Aorta (tissue), 5 donors: ENCODE data around the gene FOXA1. TPM values are rescaled to one million over a fixed set of nuclear protein-coding genes. Genes with fewer than 3 reads are reported as not detected.

Source experiments
- ATAC-seq: fragments of 200-7000 bp; cut with Tn5 transposase; one replicate; pipeline ENCODE4 v1.9.1; 2022; ENCODE audit warnings: moderate library complexity; ENCODE audit not compliant: low FRiP score
- DNase-seq, 2 donors: peaks; one replicate each; pipeline ENCODE4 v3.0.0-alpha.2; 2020
- H3K27ac ChIP-seq, 2 donors: one replicate each; pipeline ENCODE4 v1.5.1; 2013; ENCODE audit warnings: low read length in 2 of 2, mild to moderate bottlenecking in 2 of 2, moderate library complexity in 2 of 2, control low read depth in 1 of 2, inconsistent platforms in 1 of 2, low read depth in 1 of 2
- H3K27me3 ChIP-seq, 2 donors: one replicate each; pipeline ENCODE4 v1.6.1; 2013; ENCODE audit warnings: control low read depth in 1 of 2, low read length in 1 of 2, mild to moderate bottlenecking in 1 of 2, moderate library complexity in 1 of 2; ENCODE audit not compliant: insufficient read depth in 2 of 2, control insufficient read depth in 1 of 2
- H3K36me3 ChIP-seq, 2 donors: one replicate each; pipeline ENCODE4 v1.6.1; 2013; ENCODE audit warnings: control low read depth in 1 of 2, low read length in 1 of 2, mild to moderate bottlenecking in 1 of 2; ENCODE audit not compliant: insufficient read depth in 2 of 2, control insufficient read depth in 1 of 2
- H3K4me1 ChIP-seq, 2 donors: one replicate each; pipeline ENCODE4 v1.6.1; 2013; ENCODE audit warnings: low read length in 2 of 2, control low read depth in 1 of 2, mild to moderate bottlenecking in 1 of 2, moderate library complexity in 1 of 2; ENCODE audit not compliant: insufficient read depth in 2 of 2, control insufficient read depth in 1 of 2
- H3K4me3 ChIP-seq, 2 donors: one replicate each; pipeline ENCODE4 v1.5.1; 2013; ENCODE audit warnings: low read length in 2 of 2, control low read depth in 1 of 2, mild to moderate bottlenecking in 1 of 2
- H3K9me3 ChIP-seq: one replicate; pipeline ENCODE4 v1.6.1; 2013; ENCODE audit warnings: mild to moderate bottlenecking, low read length; ENCODE audit not compliant: control insufficient read depth
- WGBS, 2 donors: extraction: QIAGEN DNeasy Blood & Tissue Kit; methylation state at CpG; one replicate each; pipeline ENCODE4 v1.1.7; 2013; 5-methylcytosine and 5-hydroxymethylcytosine counted together
- intact Hi-C, 2 donors: fragments of 100-400 bp; cut with DNase I; formaldehyde crosslinking; loops; one replicate each; pipeline versions ENCODE4 v1.14.2 to v1.15.0; 2022
- polyA plus RNA-seq, 2 donors: library from polyadenylated mRNA; stranded (reverse); fragments of 200-250 nt; gene quantifications; one replicate each; pipeline ENCODE4 v1.2.3, GENCODE V29; 2013
- total RNA-seq, 2 donors: library from RNA; stranded (reverse); fragmentation: NEBNext Ultra II Directional; extraction: Animal tissue kit (Norgen Biotek cat#: 25700); gene quantifications; one replicate each; pipeline ENCODE4 v1.2.1, GENCODE V29; 2021
- donor health status: healthy with polysubstance abuse.
- donor health status: Bipolar disorder and iron deficiency.
- donor health status: DM: no; HTN: no; CAD: no.
- donor health status: DM: no; HTN: no; CAD: no.
- donor health status: DM: yes; HTN: yes; CAD: no.

FOXA1 gene
- total and polyA plus RNA-seq, 4 donors = 1.4 TPM; not detected in 3

- 7 to 9% methylated on average over 62 to 63 of the region's 63 CpGs for WGBS, 2 donors
- DNase-seq (peak in 1 of 2 donors; percentile 67), ATAC-seq (peak; percentile 21)
- intact Hi-C loops = no loop called here
- Histone ChIP-seq H3K36me3 (no peaks in the 10 kb centered on the region), H3K27me3 (no peaks in the 10 kb centered on the region), H3K27ac (no peak overlapping the region), H3K9me3 (peaks cover 3% of the 10 kb centered on the region), H3K4me3 (no peak overlapping the region), H3K4me1 (no peaks in the 10 kb centered on the region)
These were observed 7.0 kb downstream of the FOXA1 start for GRCh38 chr14:37587881-37588666.

- 25 to 31% methylated on average over 4 of the region's 4 CpGs for WGBS, 2 donors
- Histone ChIP-seq H3K27ac (no peak overlapping the region), H3K9me3 (peaks cover 3% of the 10 kb centered on the region), H3K4me3 (no peak overlapping the region), H3K27me3 (no peaks in the 10 kb centered on the region), H3K36me3 (no peaks in the 10 kb centered on the region), H3K4me1 (no peaks in the 10 kb centered on the region)
- DNase-seq = no peak
- intact Hi-C loops = no loop called here
- ATAC-seq = no peak
These were observed 7.8 kb downstream of the FOXA1 start for GRCh38 chr14:37587131-37587803.

GRCh38 chr14:37586797-37587130 is 8.3 kb downstream of the FOXA1 start:
- Histone ChIP-seq H3K4me3 (no peak overlapping the region), H3K4me1 (no peaks in the 10 kb centered on the region), H3K27ac (no peak overlapping the region), H3K36me3 (no peaks in the 10 kb centered on the region), H3K27me3 (no peaks in the 10 kb centered on the region), H3K9me3 (peaks cover 3% of the 10 kb centered on the region)
- 3 to 6% methylated on average over 1 of the region's 1 CpG for WGBS, 2 donors
- ATAC-seq (no peak), DNase-seq (no peak)
- intact Hi-C loops = no loop called here

- intact Hi-C loops = no loop called here
- WGBS, 2 donors = 14 to 19% methylated on average over 10 of the region's 10 CpGs
- H3K36me3 ChIP-seq = no peaks in the 10 kb centered on the region
- no peak for ATAC-seq
- H3K9me3 ChIP-seq = peaks cover 3% of the 10 kb centered on the region
- H3K4me3 ChIP-seq = no peak overlapping the region
- no peaks in the 10 kb centered on the region for H3K27me3 ChIP-seq
- no peak overlapping the region for H3K27ac ChIP-seq
- H3K4me1 ChIP-seq = no peaks in the 10 kb centered on the region
- DNase-seq = no peak
These were observed 8.9 kb downstream of the FOXA1 start for GRCh38 chr14:37585971-37586796.

GRCh38 chr14:37585101-37585511 is 9.9 kb downstream of the FOXA1 start:
- Histone ChIP-seq H3K4me3 (no peak overlapping the region), H3K36me3 (no peaks in the 10 kb centered on the region), H3K27me3 (no peaks in the 10 kb centered on the region), H3K27ac (no peak overlapping the region), H3K9me3 (peaks cover 3% of the 10 kb centered on the region), H3K4me1 (no peaks in the 10 kb centered on the region)
- 10 to 17% methylated on average over 23 of the region's 23 CpGs for WGBS, 2 donors
- DNase-seq (no peak), ATAC-seq (no peak)
- intact Hi-C loops = no loop called here

GRCh38 chr14:37584211-37585100 is 10.6 kb downstream of the FOXA1 start:
- Histone ChIP-seq H3K9me3 (peaks cover 3% of the 10 kb centered on the region), H3K4me3 (no peak overlapping the region), H3K27ac (no peak overlapping the region), H3K4me1 (no peaks in the 10 kb centered on the region), H3K27me3 (no peaks in the 10 kb centered on the region), H3K36me3 (no peaks in the 10 kb centered on the region)
- peak; percentile 52 for ATAC-seq
- WGBS, 2 donors = 9 to 12% methylated on average over 62 of the region's 62 CpGs
- peak; percentile 38 to 73 for DNase-seq
- intact Hi-C loops = no loop called here

- H3K27me3 ChIP-seq = no peaks in the 10 kb centered on the region
These were observed 11.5 kb downstream of the FOXA1 start for GRCh38 chr14:37583358-37584210.

More at GRCh38 chr14:37583358-37584210, 11.5 kb downstream of the FOXA1 start:
- no peak for ATAC-seq
- intact Hi-C loops = no loop called here
- H3K27ac ChIP-seq = no peak overlapping the region
- H3K9me3 ChIP-seq = peaks cover 3% of the 10 kb centered on the region
- H3K36me3 ChIP-seq = no peaks in the 10 kb centered on the region
- no peak overlapping the region for H3K4me3 ChIP-seq
- DNase-seq = peak in 1 of 2 donors; percentile 69
- WGBS, 2 donors = 9 to 12% methylated on average over 61 to 67 of the region's 67 CpGs
- no peaks in the 10 kb centered on the region for H3K4me1 ChIP-seq
